Subcutaneous adipose tissue (tissue), 4 donors: ENCODE measurements around the gene SCARF1. TPM values are rescaled to one million over a fixed set of nuclear protein-coding genes. Genes with fewer than 3 reads are reported as not detected.

ENCODE experiments used
- CTCF ChIP-seq: fragments of 450-650 bp; IDR thresholded peaks from one replicate; pipeline ENCODE4 v1.5.1; 2016; ENCODE audit warnings: low read depth, mild to moderate bottlenecking, control low read depth, antibody characterized with exemption, moderate library complexity
- total RNA-seq, 4 donors: library from RNA; depleted of rRNA; stranded (reverse); fragments of >200 nt; gene quantifications; one replicate each; pipeline ENCODE4 v1.1.0, GENCODE V29; 2016

The SCARF1 gene
- total RNA-seq, 4 donors from 2014 or later = 5.4 to 39.2 (median 9.9) TPM

- no peak for TF ChIP-seq CTCF
Observed at GRCh38 chr17:1636732-1637285, 8.7 kb downstream of the SCARF1 start.

- no peak for TF ChIP-seq CTCF
Observed at GRCh38 chr17:1635675-1636465, 9.7 kb downstream of the SCARF1 start.

- no peak for TF ChIP-seq CTCF
Observed at GRCh38 chr17:1634841-1635650, 10.5 kb downstream of the SCARF1 start.

GRCh38 chr17:1630662-1631061 is 14.9 kb downstream of the SCARF1 start:
- no peak for TF ChIP-seq CTCF

GRCh38 chr17:1629504-1630310 is 15.8 kb downstream of the SCARF1 start:
- no peak for TF ChIP-seq CTCF

- TF ChIP-seq CTCF = no peak
Observed at GRCh38 chr17:1628856-1629503, 16.6 kb downstream of the SCARF1 start.
